ENCODE results near the gene EIF3C.
"Not testable (repeated sequence)": the region's sequence is repeated elsewhere in the genome, so short reads cannot be mapped to it uniquely, and the experiment has no call there.

EIF3C gene

GRCh38 chr16:28751487-28751886 is 40.2 kb downstream of the EIF3C start, which contains the start of gene NPIPB9:
TSS of gene NPIPB9 (plus strand) at chr16:28751787.
- not testable (repeated sequence) for DNase-seq

GRCh38 chr16:28781697-28782096 is 70.4 kb downstream of the EIF3C start:
- DNase-seq, result not testable (repeated sequence)

- not testable (repeated sequence) for DNase-seq
Measured at GRCh38 chr16:28782357-28782756, 71.1 kb downstream of the EIF3C start.
